Endothelial cell of umbilical vein (primary cell): ENCODE data around the gene PRKCQ.

Source experiments
- EZH2 ChIP-seq: IDR thresholded peaks from 2 replicates; pipeline ENCODE4 v1.6.1; 2012; ENCODE audit warnings: borderline replicate concordance, low read depth, mild to moderate bottlenecking, moderate library complexity, low read length, inconsistent platforms; ENCODE audit not compliant: severe bottlenecking
- POLR2A ChIP-seq: IDR thresholded peaks from 2 replicates; pipeline ENCODE4 v1.6.1; 2012; ENCODE audit warnings: low read depth, mild to moderate bottlenecking, control low read depth, low read length
- TF ChIP-seq, protein P1 (sequence below), 2 donors: IDR thresholded peaks; 1 replicate in 1 of 2; 2 replicates in 1 of 2; pipeline ENCODE4 v1.5.1; 2011; ENCODE audit warnings: low read length in 2 of 2, mild to moderate bottlenecking in 2 of 2, moderate library complexity in 2 of 2, control low read depth in 1 of 2, inconsistent platforms in 1 of 2, low read depth in 1 of 2; ENCODE audit not compliant: insufficient read depth in 1 of 2; ENCODE audit errors: extremely low read depth in 1 of 2

DNA sequence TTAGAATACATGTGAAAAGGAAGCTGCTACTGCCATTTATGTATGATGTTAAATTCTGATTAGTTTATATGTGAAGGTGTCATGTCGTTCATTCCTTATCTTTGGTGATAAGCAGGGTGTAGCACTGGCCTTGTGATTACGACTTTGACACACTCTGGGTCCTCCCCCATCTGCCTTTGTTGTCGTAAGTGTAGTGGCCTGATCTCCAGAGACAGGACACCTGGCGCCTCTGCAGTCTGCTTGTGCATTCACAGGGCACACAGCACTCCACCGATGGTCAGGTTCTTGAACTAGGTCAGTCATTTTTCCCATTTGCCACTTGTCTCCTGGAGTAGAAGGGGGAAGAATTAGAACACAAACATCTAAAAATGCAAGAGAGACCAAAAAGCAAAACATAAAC, 186.0 kb downstream of the PRKCQ start:
- TF ChIP-seq EZH2 (no peak), POLR2A (no peak)
- TF ChIP-seq, protein P1, sequence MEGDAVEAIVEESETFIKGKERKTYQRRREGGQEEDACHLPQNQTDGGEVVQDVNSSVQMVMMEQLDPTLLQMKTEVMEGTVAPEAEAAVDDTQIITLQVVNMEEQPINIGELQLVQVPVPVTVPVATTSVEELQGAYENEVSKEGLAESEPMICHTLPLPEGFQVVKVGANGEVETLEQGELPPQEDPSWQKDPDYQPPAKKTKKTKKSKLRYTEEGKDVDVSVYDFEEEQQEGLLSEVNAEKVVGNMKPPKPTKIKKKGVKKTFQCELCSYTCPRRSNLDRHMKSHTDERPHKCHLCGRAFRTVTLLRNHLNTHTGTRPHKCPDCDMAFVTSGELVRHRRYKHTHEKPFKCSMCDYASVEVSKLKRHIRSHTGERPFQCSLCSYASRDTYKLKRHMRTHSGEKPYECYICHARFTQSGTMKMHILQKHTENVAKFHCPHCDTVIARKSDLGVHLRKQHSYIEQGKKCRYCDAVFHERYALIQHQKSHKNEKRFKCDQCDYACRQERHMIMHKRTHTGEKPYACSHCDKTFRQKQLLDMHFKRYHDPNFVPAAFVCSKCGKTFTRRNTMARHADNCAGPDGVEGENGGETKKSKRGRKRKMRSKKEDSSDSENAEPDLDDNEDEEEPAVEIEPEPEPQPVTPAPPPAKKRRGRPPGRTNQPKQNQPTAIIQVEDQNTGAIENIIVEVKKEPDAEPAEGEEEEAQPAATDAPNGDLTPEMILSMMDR (IDR thresholded peaks at IDR 0.05; ENCODE audit: extremely low read depth in 1 of 2, insufficient read depth in 1 of 2, low read depth in 1 of 2, low read length in 2 of 2): no peak
